ENCODE results near the gene STYXL1.
"Not testable (repeated sequence)": the region's sequence is repeated elsewhere in the genome, so short reads cannot be mapped to it uniquely, and the experiment has no call there.

The STYXL1 gene

DNA sequence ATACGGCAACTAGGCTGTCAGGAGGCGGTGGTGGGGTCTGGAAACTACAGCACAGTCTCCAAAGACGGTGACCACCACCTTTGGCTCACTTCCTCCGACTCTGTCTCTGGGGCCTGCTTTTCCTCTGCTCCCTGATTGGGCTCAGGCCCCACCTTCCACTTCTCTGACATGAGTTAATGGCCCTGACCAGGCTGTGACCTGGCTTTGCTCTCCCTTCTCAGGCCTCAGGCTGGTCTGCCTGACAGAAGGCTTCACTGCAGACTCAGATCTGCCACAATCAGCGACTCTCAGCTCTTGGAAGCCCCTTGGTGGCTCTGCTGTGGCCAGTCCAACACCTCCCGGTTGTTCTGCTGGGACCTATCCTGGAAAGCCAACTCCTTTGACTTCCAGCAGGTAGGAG, 7.7 kb downstream of the STYXL1 start:
- DNase-seq (ENCODE audit: low read depth in 2 of 3, low spot score in 1 of 3): no peak

DNA sequence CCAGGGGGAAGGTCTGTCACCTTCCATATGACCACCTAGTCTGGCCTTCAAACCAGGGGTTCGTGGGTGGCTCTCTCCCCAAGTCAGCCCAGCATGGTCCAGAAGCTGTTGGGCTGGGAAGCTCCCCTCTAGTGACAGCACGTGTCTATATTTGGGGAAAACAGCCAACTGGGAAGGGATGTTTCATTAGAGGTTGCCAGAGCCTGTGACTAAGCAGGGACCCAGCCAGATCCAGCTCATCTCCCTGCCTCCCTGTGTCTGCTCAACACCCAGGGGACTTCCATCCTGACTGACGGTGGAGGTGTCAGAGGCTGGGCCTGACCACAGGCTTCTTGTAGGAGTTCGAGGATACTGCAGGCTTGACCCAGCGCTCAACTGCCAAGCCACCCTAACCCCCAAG, 10.5 kb downstream of the STYXL1 start:
- DNase-seq (ENCODE audit: low read depth in 2 of 3, low spot score in 1 of 3): no peak

DNA sequence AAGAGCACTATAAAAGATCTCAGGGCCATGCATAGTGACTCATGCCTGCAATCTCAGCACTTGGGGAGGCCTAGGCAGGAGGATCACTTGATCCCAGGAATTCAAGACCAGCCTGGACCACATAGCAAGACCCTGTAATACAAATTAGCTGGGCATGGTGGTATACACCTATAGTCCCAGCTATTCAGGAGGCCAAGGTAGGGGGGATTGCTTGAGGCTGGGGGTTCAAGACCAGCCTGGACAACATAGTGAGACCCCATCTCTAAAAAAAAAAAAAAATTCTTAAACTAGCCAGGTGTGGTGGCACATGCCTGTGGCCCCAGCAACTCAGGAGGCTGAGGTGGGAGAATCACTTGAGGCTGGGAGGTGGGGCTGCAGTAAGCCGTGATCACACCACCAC, 15.8 kb downstream of the STYXL1 start:
- no peak for DNase-seq (ENCODE audit: low read depth in 2 of 3, low spot score in 1 of 3)

DNA sequence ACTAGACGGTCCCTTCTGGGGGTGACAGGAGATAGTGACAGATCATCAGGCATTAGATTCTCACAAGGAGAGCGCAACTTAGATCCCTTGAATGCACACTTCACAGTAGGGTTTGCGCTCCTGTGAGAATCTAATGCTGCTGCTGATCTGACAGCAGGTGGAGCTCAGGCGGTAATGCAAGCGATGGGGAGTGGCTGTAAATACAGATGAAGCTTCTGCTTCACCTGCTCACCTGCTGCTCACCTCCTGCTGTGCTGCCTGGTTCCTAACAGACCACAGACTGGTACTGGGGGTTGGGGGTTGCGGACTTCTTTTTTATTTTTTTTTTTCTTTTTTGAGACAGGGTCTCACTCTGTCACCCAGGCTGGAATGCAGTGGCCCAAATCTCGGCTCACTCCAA, 18.1 kb downstream of the STYXL1 start:
- not testable (repeated sequence) for DNase-seq (ENCODE audit: low read depth in 2 of 3, low spot score in 1 of 3)

DNA sequence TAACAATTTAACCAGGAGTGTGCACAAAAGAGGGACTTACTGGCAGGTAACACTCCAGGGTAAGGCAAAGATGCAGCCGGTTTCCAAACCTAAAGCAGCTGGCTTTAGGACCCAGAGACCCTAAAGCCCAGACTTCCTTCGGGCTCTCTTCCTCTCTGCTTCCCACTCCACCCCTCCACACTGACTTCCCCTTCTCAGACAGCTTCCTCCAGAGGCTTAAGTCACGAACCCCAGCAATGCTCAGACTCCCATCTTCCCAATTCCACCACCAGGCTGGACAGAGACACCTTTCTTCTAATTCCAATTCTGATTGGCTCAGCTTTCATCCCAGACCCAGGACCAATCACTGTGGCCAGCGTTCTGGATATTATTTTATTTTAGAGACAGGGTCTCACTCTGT, 24.8 kb downstream of the STYXL1 start:
- no peak for DNase-seq (ENCODE audit: low read depth in 2 of 3, low spot score in 1 of 3)

DNA sequence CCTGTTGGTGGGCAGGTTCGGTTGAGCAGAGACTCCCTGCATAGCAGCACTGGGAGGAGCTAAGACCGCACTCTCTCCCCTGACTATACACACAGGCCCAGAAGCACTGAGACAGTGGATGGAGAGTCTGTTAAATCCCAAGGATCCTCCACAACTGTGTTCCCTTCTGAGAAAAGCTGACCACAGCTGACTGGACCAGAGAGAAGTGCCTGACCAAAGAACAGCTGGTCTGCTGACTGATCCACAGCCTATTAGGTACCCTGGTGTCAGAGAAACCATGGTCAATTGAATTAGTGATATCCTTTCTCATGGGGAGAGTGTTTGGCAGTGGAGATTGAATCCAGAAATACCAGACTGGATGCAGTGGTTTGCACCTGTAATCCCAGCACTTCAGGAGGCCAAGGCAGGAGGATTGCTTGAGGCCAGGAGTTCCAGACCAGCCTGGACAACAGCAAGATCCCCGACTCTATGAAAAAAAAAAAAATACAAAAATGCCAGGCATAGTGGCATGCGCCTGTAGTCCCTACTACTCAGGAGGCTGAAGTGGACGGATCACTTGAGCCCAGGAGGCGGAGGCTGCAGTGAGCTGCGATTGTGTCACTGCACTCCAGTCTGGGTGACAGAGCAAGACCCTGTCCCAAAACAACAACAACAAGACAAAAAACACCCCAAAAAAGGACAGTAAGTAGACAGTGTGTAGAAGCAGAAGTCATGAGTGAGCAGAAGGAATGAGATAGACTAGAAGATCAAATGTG, 25.6 kb downstream of the STYXL1 start:
- DNase-seq (ENCODE audit: low read depth in 2 of 3, low spot score in 1 of 3): no peak

DNA sequence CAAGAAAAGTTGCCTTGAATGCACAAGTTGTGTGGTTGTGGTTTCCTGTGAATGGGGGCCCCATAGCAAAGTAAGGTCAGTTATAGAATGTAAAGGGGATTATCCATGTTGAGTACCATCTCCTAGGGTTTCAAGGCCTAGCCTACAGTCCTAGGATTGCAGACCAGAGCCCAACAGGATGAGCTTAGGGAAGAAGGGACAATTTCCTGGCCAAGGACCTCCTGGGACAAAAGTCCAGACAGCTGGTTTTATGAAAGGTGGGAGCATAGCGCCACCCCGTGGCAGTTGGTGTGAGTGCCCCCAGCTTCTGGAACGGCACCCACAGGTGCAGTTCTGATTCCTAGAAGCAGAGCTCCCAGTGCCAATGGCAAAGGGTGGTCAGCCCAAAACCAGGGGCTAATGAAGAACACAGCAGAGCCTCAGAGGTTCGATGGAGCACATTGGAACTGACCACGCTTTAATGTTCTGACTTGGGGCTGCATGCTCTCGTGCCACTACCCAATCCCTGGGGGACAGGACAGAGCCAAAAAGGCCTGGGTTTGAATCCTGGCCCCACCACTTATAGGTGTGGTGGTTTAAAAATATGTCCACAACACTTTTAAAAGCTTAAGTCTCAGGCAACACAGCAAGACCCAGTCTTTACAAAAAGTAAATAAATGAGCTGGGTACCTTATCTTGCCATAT, 27.6 kb downstream of the STYXL1 start:
- peak; percentile 45 to 66 (median 60) for DNase-seq (ENCODE audit: low read depth in 2 of 3, low spot score in 1 of 3)

DNA sequence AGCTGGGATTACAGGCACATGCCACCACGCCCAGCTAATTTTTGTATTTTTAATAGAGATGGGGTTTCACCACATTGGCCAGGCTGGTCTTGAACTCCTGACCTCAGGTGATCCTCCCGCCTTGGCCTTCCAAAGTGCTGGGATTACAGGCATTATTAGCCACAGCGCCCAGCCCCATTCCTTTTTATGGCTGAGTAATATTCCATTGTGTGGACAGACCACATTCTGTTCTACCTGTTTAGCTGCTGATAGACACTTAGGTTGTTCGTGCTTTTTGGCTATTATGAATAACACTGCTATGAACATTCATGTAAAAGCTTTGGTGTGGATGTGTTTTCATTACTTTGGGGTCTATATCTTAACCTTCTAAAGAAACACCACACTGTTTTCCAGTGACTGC, 29.3 kb downstream of the STYXL1 start:
- DNase-seq (ENCODE audit: low read depth in 2 of 3, low spot score in 1 of 3): not testable (repeated sequence)

DNA sequence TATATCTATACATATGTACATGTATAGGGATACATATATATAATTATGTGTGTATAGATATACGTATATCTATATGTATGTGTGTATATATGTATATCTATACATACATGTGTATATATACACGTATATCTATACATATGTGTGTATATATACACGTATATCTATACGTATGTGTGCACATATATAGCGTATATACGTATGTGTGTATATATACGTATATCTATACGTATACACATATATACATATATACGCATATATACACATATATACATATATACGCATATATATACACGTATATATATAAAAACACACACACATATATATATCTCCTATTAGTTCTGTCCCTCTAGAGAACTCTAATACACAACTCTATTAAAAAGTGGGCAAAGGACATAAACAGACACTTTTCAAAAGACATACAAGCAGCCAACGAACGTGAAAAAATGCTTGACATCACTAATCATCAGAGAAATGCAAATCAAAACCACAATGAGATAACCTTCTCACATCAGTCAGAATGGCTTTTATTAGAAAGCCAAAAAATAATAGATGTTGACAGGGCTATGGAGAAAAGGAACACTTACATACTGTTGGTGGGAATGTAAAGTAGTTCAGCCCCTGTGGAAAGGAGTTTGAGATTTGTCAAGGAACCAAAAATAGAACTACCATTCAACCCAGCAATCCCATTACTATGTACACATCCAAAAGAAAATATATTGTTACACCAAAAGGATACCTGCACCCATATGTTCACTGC, 31.4 kb downstream of the STYXL1 start:
- no peak for DNase-seq (ENCODE audit: low read depth in 2 of 3, low spot score in 1 of 3)

DNA sequence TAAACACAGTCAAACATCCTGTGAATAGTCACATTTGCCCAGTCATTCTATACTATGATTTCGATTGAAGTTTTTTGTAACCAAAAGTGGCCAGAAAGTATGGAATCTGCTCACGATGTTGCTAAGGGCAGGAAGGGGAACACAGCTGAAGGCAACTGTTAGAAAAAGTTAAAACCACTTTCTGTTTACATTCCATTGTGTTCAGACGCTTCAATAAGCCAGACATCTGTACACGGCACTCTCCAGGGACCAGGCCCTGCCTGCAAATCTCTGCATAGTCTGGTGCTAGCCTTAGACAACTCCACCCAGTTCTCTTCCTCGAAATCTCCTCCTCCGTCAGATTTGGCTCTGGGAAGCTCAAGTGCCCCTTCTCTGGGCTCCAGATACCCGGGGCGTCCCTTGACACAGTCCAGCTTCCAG, 36.3 kb downstream of the STYXL1 start:
- DNase-seq (ENCODE audit: low read depth in 2 of 3, low spot score in 1 of 3): no peak

DNA sequence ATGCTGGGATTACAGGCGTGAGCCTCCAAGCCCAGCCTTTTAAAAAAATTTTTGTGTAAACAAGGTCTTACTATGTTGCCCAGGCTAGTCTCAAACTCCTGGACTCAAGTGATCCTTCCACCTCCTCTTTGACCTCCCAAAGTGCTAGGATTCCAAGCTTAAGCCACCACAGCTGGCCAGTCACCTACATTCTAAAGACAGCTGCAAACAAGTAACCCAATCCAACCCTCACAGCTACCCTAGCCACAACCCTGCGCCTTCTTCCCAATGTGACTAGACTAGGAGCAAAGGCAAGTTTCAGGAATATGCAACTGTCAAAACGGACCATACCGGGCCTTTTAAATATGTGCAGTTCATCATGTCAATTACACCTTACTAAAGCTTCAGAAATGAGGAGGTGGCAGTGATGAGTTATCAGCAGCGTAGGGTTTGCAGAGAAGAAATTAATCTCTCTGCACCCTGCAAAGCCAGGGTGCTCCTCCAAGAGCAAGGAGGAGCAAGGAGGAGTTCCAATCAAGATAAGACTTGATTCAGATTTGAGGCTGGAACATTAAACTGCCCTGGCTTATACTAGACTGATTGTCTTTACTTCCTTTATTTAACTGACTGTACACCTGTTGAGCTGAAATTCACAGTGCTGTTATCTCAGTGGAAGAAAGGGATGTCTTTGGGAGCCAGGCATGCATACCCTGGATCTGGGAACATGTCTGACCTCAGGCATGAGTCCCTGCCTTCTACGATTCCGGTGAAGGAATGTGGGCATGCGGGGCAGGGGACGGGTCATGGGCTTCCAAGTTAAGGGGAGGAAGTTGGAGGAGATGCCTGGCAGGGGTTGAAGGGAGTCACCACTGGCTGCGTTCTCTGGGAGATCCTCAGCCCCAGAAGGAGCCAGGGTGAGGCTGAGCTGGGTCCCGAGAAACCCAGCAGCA, 37.9 kb downstream of the STYXL1 start:
- no peak for DNase-seq (ENCODE audit: low read depth in 2 of 3, low spot score in 1 of 3)

DNA sequence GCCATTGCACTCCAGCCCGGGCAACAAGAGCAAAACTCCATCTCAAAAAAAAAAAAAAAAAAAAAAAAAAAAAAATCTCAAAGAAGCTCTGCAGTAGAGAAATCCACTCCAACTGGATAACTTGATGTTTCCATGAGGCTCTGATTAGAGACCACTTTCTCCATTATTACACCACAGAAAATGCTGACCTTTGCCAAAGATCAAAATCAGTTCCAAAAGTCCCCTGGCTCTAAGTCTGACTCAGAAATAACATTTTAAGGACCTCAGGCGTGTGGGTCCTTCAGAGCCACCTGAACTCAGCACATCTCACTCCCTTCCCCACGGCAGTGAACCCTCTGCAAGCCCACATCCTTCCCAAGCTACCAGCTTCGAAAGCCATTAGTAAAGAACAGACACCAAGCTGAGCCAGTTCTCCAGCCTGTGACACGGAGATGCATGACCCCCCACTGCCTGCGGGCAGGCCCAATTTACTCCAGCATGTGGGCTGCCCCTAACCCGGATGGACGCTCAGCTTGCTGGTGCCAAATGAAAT, 39.6 kb downstream of the STYXL1 start:
- no peak for DNase-seq (ENCODE audit: low read depth in 2 of 3, low spot score in 1 of 3)

DNA sequence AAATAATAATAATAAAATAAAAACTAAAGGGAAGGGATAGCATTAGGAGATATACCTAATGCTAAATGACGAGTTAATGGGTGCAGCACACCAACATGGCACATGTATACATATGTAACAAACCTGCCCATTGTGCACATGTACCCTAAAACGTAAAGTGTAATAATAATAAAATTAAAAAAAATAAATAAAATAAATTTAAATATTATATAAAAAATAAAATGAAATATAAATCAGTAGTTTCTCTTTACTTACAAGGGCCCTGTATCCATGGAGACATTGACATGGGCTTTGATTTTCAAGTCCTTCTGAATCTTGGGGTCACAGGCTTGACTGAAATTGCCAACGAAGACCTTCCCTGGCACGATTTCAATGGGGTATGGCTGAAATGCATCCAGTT, 42.8 kb downstream of the STYXL1 start:
- not testable (repeated sequence) for DNase-seq (ENCODE audit: low read depth in 2 of 3, low spot score in 1 of 3)

DNA sequence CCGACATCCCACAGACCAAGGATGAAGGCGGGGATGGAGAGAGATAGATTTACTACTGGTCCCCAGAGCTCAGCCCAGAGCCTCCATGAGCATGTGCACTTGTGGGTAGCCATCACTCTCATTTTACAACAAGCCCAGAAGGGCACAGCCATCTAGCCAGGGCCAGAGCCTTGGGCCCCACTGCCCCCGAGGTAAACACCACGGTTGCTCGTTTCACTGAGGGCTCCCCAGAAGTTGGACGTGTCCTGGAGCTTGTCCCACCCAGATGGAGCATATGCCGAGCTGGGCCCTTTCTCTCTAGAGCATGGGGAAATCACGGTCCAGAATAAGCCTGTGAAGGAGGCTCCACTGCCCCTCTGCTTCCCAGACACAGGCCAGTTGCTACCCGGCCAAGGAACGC, 44.4 kb downstream of the STYXL1 start:
- no peak for DNase-seq (ENCODE audit: low read depth in 2 of 3, low spot score in 1 of 3)

DNA sequence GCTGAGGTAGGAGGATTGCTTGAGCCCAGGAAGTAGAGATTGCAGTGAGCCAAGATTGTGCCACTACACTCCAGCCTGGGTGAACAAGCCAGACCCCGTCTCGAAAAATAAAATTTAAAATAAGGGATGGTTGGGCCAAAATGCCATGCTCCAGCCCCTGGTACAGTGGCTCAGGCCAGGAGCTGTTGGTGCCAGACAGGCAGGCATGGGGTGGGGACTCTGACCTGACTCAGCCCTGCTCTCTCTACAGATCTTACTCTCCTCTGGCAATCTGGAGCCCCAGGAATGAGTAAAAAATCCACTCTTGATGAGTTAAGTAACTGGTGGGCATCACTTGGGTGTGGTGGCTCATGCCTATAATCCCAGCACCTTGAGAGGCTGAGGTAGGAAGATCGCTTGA, 45.0 kb downstream of the STYXL1 start:
- no peak for DNase-seq (ENCODE audit: low read depth in 2 of 3, low spot score in 1 of 3)

DNA sequence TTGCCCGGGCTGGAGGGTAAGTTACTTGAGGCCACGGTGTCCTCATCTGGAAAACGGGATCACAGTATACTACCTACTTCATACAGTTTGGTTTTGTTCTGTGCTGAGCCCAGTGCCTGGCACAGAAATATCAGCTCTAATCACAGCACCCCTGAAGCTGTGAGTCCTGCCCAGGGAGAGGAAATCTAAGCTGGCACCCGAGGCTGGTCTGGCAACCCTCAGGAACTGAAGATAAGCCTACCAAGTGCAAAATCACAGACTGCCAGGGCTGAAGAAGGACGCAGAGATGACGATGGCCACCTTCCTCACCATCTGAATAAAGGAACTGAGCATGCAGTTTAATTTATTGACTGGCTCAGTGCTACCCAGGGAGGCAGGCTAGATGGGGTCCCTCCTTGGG, 45.7 kb downstream of the STYXL1 start:
- no peak for DNase-seq (ENCODE audit: low read depth in 2 of 3, low spot score in 1 of 3)

DNA sequence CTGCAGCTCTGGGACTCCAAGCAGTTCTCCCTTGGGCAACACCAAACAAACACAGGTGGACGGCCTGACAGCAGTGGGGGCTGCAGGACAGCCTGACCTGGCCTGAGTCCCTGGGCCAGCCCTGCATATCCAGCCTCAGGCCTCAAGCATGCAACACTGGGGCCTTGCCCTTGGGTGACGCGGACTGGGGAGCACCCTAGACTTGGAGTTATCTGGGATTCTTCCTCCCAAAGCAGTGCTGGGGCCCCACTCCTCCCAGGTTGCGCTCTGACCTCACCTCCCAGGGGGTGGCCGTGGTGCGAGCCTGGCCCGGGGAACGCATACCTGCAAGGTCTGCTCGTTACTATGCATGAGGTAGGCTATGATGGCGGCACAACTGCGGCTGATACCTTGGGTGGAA, 47.2 kb downstream of the STYXL1 start:
- no peak for DNase-seq (ENCODE audit: low read depth in 2 of 3, low spot score in 1 of 3)

DNA sequence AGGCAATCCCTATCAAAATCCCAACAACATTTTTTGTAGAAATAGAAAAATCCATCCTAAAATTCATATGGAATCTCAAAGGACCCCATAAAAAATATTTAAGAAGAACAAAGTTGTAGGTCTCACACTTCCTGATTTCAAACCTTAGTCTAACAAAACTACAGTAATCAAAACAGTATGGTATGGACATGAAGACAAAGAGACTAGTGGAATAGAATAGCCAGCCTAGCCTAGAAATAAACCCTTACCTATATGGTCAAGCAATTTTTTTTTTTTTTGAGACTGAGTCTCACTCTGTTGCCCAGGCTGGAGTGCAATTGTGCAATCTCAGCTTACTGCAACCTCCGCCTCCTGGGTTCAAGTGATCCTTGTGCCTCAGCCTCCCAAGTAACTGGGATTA, 49.8 kb downstream of the STYXL1 start:
- no peak for DNase-seq (ENCODE audit: low read depth in 2 of 3, low spot score in 1 of 3)

DNA sequence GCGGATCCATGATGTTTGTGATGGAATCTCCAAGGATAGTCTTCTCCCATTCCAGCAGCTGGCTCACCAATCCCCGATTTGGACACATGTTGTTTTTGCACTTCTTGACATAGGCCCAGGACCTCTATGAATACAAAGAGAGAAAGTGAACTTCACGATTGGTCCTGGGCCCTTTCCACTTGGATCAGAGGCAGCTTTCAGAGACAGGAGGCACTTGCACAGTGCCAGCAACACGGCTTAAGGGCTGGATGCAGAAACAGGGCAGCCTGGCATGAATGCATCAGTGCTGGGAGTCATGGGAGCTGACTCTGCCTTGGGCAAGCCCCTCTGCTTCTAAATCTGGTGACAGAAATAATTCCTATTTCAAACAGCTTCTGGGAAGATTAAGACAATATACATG, 51.3 kb downstream of the STYXL1 start:
- DNase-seq (ENCODE audit: low read depth in 2 of 3, low spot score in 1 of 3): no peak

DNA sequence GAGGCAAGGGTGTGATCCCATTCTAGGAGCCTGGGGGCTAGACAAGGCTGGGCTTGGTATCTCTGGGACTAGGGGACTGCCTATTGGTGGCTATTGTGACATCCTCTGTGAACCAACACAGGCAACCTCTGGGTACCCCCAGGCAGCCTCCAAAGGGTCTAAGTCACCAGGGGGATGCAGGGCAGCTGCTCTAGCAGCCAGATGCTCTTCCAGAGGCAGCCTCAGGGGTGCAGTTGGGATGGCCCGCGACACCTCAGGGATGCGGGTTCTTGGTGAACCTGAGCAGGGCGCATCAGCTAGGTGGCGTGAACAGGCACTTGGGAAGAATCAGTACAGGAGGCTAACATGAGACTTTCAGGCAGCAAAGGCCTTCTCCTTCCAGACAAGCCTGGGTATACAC, 51.8 kb downstream of the STYXL1 start:
- no peak for DNase-seq (ENCODE audit: low read depth in 2 of 3, low spot score in 1 of 3)

DNA sequence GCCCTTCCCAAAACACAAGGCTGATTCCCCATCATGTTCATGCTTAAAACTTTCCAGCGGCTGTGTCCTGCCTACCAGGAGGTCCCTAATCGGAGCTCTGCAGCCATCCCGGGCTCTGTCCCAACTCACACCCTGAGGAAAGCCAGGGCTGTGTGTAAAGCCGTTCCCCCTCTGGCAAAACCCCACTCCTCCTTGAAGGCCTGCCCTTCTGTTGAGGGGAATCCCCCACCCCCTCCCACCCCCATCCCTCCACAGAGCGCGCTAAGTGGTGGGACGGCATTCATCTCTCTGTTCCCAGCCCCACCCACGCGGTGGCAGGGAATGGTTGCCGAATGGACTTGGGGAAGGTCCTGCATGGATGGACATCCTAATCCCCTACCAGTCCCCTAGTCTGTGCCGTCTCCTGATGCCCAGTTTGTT, 52.7 kb downstream of the STYXL1 start:
- no peak for DNase-seq (ENCODE audit: low read depth in 2 of 3, low spot score in 1 of 3)
